Ovary (tissue), 9 donors: Measurements from ENCODE around the gene GLE1. TPM values are rescaled to one million over a fixed set of nuclear protein-coding genes. Genes with fewer than 3 reads are reported as not detected.

Experiments
- DNase-seq, 5 donors: peaks; one replicate each; pipeline ENCODE4 v3.0.0-alpha.2; 2019 to 2020
- H3K27ac ChIP-seq, 2 donors: fragments of 200-600 bp; one replicate each; pipeline versions ENCODE4 v1.5.1 to v1.8.0; 2019 to 2022
- H3K27me3 ChIP-seq: fragments of 200-600 bp; one replicate; pipeline ENCODE4 v1.8.0; 2022
- H3K36me3 ChIP-seq: fragments of 200-600 bp; sonication (generic); one replicate; pipeline ENCODE4 v1.5.1; 2019
- H3K4me1 ChIP-seq: one replicate; pipeline ENCODE4 v1.8.1; 2013; ENCODE audit warnings: mild to moderate bottlenecking, moderate library complexity; ENCODE audit not compliant: insufficient read depth
- H3K4me3 ChIP-seq: fragments of 200-600 bp; sonication (generic); one replicate; pipeline ENCODE4 v1.5.1; 2017
- H3K9me3 ChIP-seq, 2 donors: fragments of 200-600 bp in 1 of 2; sonication (generic) in 1 of 2; one replicate each; pipeline versions ENCODE4 v1.5.1 to v1.8.1; 2013 to 2019; ENCODE audit warnings: mild to moderate bottlenecking in 1 of 2, moderate library complexity in 1 of 2
- CTCF ChIP-seq, 3 donors: fragments of 450-650 bp in 2 of 3; fragments of 200-600 bp in 1 of 3; IDR thresholded peaks; one replicate each; pipeline versions ENCODE4 v1.5.1 to v1.8.0; 2016 to 2022; ENCODE audit warnings: antibody characterized with exemption in 3 of 3, mild to moderate bottlenecking in 1 of 3
- EP300 ChIP-seq: sonication (generic); formaldehyde crosslinking; IDR thresholded peaks from one replicate; pipeline ENCODE4 v1.6.1; 2017; ENCODE audit warnings: antibody characterized with exemption
- POLR2A ChIP-seq: fragments of 450-650 bp; IDR thresholded peaks from one replicate; pipeline ENCODE4 v1.6.1; 2017; ENCODE audit warnings: antibody characterized with exemption, mild to moderate bottlenecking, moderate library complexity
- WGBS, 3 donors: extraction: QIAGEN DNeasy Blood & Tissue Kit in 1 of 3; methylation state at CpG; one replicate each; pipeline versions ENCODE4 v1.1.5 to v1.1.7; 2013 to 2017; 5-methylcytosine and 5-hydroxymethylcytosine counted together
- intact Hi-C, 4 donors: fragments of 100-400 bp; cut with DNase I; formaldehyde crosslinking; loops; one replicate each; pipeline versions ENCODE4 v1.11.0 to v1.15.1; 2022 to 2023
- polyA plus RNA-seq, 2 donors: library from polyadenylated mRNA; stranded (reverse); fragments of 200-250 nt in 1 of 2; fragments of 350-450 nt in 1 of 2; fragmentation: Illumina TruSeq in 1 of 2; extraction: RNeasy Lipid Tissue Mini Kit (QIAGEN cat#74804) in 1 of 2; gene quantifications; one replicate each; pipeline ENCODE4 v1.2.3, GENCODE V29; 2013 to 2014
- total RNA-seq, 7 donors: library from RNA; depleted of rRNA in 2 of 7; stranded (reverse); fragments of >200 nt in 2 of 7; fragmentation: NEBNext Ultra II Directional in 3 of 7; extraction: Animal tissue kit (Norgen Biotek cat#: 25700) in 3 of 7; gene quantifications; one replicate each; pipeline versions ENCODE4 v1.1.0 to v1.2.4, GENCODE V29; 2016 to 2023
- donor health status: DM: no; HTN: no; CAD: no; lungs with moderate emphysema.
- donor health status: DM: no; HTN: no; CAD: no.
- donor health status: Bipolar disorder and iron deficiency.
- donor health status: DM: yes; HTN: yes; CAD: no.
- donor health status: DM: no; HTN: no; CAD: no.
- donor health status: DM: yes; HTN: yes; CAD: no.

GLE1 gene
- total and polyA plus RNA-seq, 9 donors, result 12.4 to 28.2 (median 19.0) TPM

GRCh38 chr9:128526720-128527119 is 22.2 kb downstream of the GLE1 start:
- no peaks in the 10 kb centered on the region for H3K36me3 ChIP-seq

GRCh38 chr9:128528445-128529160 is 24.1 kb downstream of the GLE1 start:
- intact Hi-C loops, result no loop called here
- no peak for TF ChIP-seq EP300
- no peak for TF ChIP-seq POLR2A
- no peak for TF ChIP-seq CTCF (IDR thresholded peaks at IDR 0.05)
- Histone ChIP-seq H3K9me3 (no peaks in the 10 kb centered on the region), H3K27ac (no peak overlapping the region), H3K36me3 (no peaks in the 10 kb centered on the region), H3K27me3 (no peaks in the 10 kb centered on the region), H3K4me3 (no peak overlapping the region), H3K4me1 (peaks cover under 1% of the 10 kb centered on the region)
- 79 to 90% (median 88%) methylated on average over 15 of the region's 15 CpGs for WGBS, 3 donors
- no peak for DNase-seq

More at GRCh38 chr9:128526720-128527119, 22.2 kb downstream of the GLE1 start:
- no peak for DNase-seq
- Histone ChIP-seq H3K27me3 (no peaks in the 10 kb centered on the region), H3K4me3 (no peak overlapping the region), H3K4me1 (peaks cover 2% of the 10 kb centered on the region), H3K9me3 (no peaks in the 10 kb centered on the region), H3K27ac (no peak overlapping the region)
- intact Hi-C loops, result no loop called here
- 89 to 94% (median 92%) methylated on average over 2 of the region's 2 CpGs for WGBS, 3 donors
- TF ChIP-seq CTCF (IDR thresholded peaks at IDR 0.05), result no peak
- no peak for TF ChIP-seq EP300
- TF ChIP-seq POLR2A, result no peak

- Histone ChIP-seq H3K4me1 (no peaks in the 10 kb centered on the region), H3K36me3 (no peaks in the 10 kb centered on the region), H3K27me3 (no peaks in the 10 kb centered on the region), H3K27ac (no peak overlapping the region), H3K9me3 (no peaks in the 10 kb centered on the region), H3K4me3 (no peak overlapping the region)
- intact Hi-C loops, result no loop called here
- DNase-seq, result no peak
- WGBS, 3 donors, result 79 to 86% (median 86%) methylated on average over 4 of the region's 4 CpGs
- TF ChIP-seq EP300 (no peak), POLR2A (no peak), CTCF (IDR thresholded peaks at IDR 0.05) (no peak)
These were observed 24.7 kb downstream of the GLE1 start for GRCh38 chr9:128529191-128529590.

GRCh38 chr9:128532581-128532980 is 28.1 kb downstream of the GLE1 start:
- Histone ChIP-seq H3K4me1 (no peaks in the 10 kb centered on the region), H3K27me3 (no peaks in the 10 kb centered on the region), H3K36me3 (no peaks in the 10 kb centered on the region), H3K27ac (no peak overlapping the region), H3K4me3 (no peak overlapping the region), H3K9me3 (no peaks in the 10 kb centered on the region)
- DNase-seq, result no peak
- intact Hi-C loops, result no loop called here
- 89 to 92% (median 91%) methylated on average over 4 of the region's 4 CpGs for WGBS, 3 donors
- TF ChIP-seq EP300, result no peak

- H3K36me3 ChIP-seq, result no peaks in the 10 kb centered on the region
- H3K27me3 ChIP-seq, result no peaks in the 10 kb centered on the region
- H3K4me3 ChIP-seq, result no peak overlapping the region
- H3K27ac ChIP-seq, result no peak overlapping the region
- H3K4me1 ChIP-seq, result no peaks in the 10 kb centered on the region
- WGBS, 3 donors, result 68 to 71% (median 69%) methylated on average over 3 of the region's 3 CpGs
- no peak for DNase-seq
- intact Hi-C loops, result no loop called here
- no peaks in the 10 kb centered on the region for H3K9me3 ChIP-seq
- no peak for TF ChIP-seq EP300
- no peak for TF ChIP-seq CTCF (IDR thresholded peaks at IDR 0.05)
- TF ChIP-seq POLR2A, result no peak
These were observed 36.3 kb downstream of the GLE1 start for GRCh38 chr9:128540634-128541360.
